GM12878 (cell line): ENCODE data around the gene WNT5B. TPM values are rescaled to one million over a fixed set of nuclear protein-coding genes. Genes with fewer than 3 reads are reported as not detected.

Source experiments
- ATAC-seq: fragments of 200-7000 bp; cut with Tn5 transposase; 3 replicates; pipeline ENCODE4 v1.9.1; 2020; ENCODE audit warnings: mild to moderate bottlenecking, moderate library complexity
- BruUV-seq: library from RNA; stranded (reverse); fragments of 400-500 nt; replicated peaks from 2 replicates; lab custom pipeline; 2021; lab: Mats Ljungman, UMichigan
- CTCF ChIA-PET: fragments of 300-600 bp; sonication (Branson Sonifier 250); formaldehyde crosslinking; extraction: SDS; loops from one replicate; lab custom pipeline; 2021; ENCODE audit warnings: inconsistent platforms; lab: Yijun Ruan, JAX
- POLR2A ChIA-PET: fragments of 350-600 bp; formaldehyde crosslinking; extraction: SDS; loops from one replicate; lab custom pipeline; 2021; ENCODE audit warnings: inconsistent platforms; lab: Charles Lee
- RAD21 ChIA-PET: fragments of 300-600 bp; sonication (Branson Sonifier 250); formaldehyde crosslinking; loops from one replicate; lab custom pipeline; 2023; ENCODE audit warnings: antibody characterized with exemption; ENCODE audit not compliant: unreplicated experiment; lab: Charles Lee
- SMC1A ChIA-PET: fragments of 300-600 bp; sonication (Branson Sonifier 250); formaldehyde crosslinking; loops from one replicate; lab custom pipeline; 2023; ENCODE audit not compliant: unreplicated experiment, uncharacterized antibody; lab: Charles Lee
- DNase-seq: peaks from one replicate; pipeline ENCODE4 v3.0.0-alpha.2; 2011; ENCODE audit warnings: low read depth, low spot score
- FAIRE-seq: peaks from 3 replicates; lab custom pipeline; 2011; peaks lifted over from hg19 to GRCh38; lab: Jason Lieb, UNC
- H2AFZ ChIP-seq: 2 replicates; pipeline ENCODE4 v1.6.0; 2011; ENCODE audit warnings: low read depth, low read length, control low read depth; ENCODE audit not compliant: control insufficient read depth
- H3K27ac ChIP-seq: 2 replicates; pipeline ENCODE4 v1.5.1; 2011; ENCODE audit warnings: control low read depth; ENCODE audit not compliant: control insufficient read depth, insufficient read depth
- H3K27me3 ChIP-seq, 2 experiments: replicated peaks in 1 of 2; 2 replicates each; pipeline versions ENCODE4 v1.6.0 to v1.6.1; 2011; ENCODE audit warnings: low read length in 1 of 2; ENCODE audit not compliant: control insufficient read depth in 2 of 2, insufficient read depth in 2 of 2
- H3K36me3 ChIP-seq, 2 experiments: 2 replicates each; pipeline ENCODE4 v1.5.1; 2011; ENCODE audit warnings: low read length in 1 of 2; ENCODE audit not compliant: control insufficient read depth in 2 of 2, insufficient read depth in 2 of 2
- H3K4me1 ChIP-seq: 2 replicates; pipeline ENCODE4 v1.6.1; 2011; ENCODE audit warnings: mild to moderate bottlenecking, low read length, moderate library complexity, mixed read lengths; ENCODE audit not compliant: control insufficient read depth, insufficient read depth
- H3K4me2 ChIP-seq: 2 replicates; pipeline ENCODE4 v1.6.0; 2011; ENCODE audit warnings: control low read depth; ENCODE audit not compliant: control insufficient read depth, insufficient read depth
- H3K4me3 ChIP-seq: fragments of 200-600 bp; sonication (generic); 2 replicates; pipeline ENCODE4 v1.5.1; 2016
- H3K79me2 ChIP-seq: 2 replicates; pipeline ENCODE4 v1.6.0; 2011; ENCODE audit warnings: low read length; ENCODE audit not compliant: control insufficient read depth, insufficient read depth
- H3K9ac ChIP-seq: 2 replicates; pipeline ENCODE4 v1.8.0; 2011; ENCODE audit warnings: low read length, control low read depth, mixed read lengths; ENCODE audit not compliant: control insufficient read depth, insufficient read depth
- H3K9me3 ChIP-seq: replicated peaks from 3 replicates; pipeline ENCODE4 v1.5.1; 2011; ENCODE audit warnings: mild to moderate bottlenecking, low read length; ENCODE audit not compliant: control insufficient read depth, insufficient read depth
- H4K20me1 ChIP-seq: 2 replicates; pipeline ENCODE4 v1.6.0; 2011; ENCODE audit not compliant: control insufficient read depth, insufficient read depth
- PBX3 ChIP-seq: IDR thresholded peaks from 2 replicates; pipeline ENCODE4 v1.6.1; 2011; ENCODE audit warnings: mild to moderate bottlenecking, low read depth, low read length, moderate library complexity; ENCODE audit not compliant: insufficient replicate concordance
- TAF1 ChIP-seq: IDR thresholded peaks from 2 replicates; pipeline ENCODE4 v1.6.1; 2011; ENCODE audit warnings: mild to moderate bottlenecking, low read depth, low read length, borderline replicate concordance
- WGBS: methylation state at CpG from one replicate; pipeline ENCODE4 v1.1.6; 2016; ENCODE audit warnings: low lambda C conversion rate; ENCODE audit not compliant: insufficient replicate concordance, insufficient coverage; ENCODE audit errors: missing lambda C conversion rate; 5-methylcytosine and 5-hydroxymethylcytosine counted together
- in situ Hi-C: fragments of 300-500 bp; cut with MboI; formaldehyde crosslinking; loops from 9 replicates; pipeline ENCODE4 v1.14.3; 2018; ENCODE audit warnings: mixed read lengths
- intact Hi-C: fragments of 100-400 bp; cut with micrococcal nuclease; formaldehyde crosslinking; loops from one replicate; pipeline ENCODE4 v1.14.2; 2022; ENCODE audit not compliant: unreplicated experiment
- polyA plus RNA-seq, 11 experiments: library from polyadenylated mRNA; depleted of rRNA in 4 of 11; unstranded in 6 of 11; stranded (reverse) in 5 of 11; fragments of >200 nt; fragmentation: Nextera tagmentation in 4 of 11; fragmentation: Illumina TruSeq in 1 of 11; extraction: Ambion mirVana in 4 of 11; extraction: Trizol in 1 of 11; gene quantifications; 1 replicate in 1 of 11; 2 replicates in 10 of 11; pipeline versions ENCODE4 v1.2.1 to v1.2.3, GENCODE V29; 2011 to 2016; ENCODE audit warnings: inconsistent platforms in 2 of 11, missing spikeins in 2 of 11, low read depth in 1 of 11
- total RNA-seq, 4 experiments: library from RNA; depleted of rRNA in 3 of 4; stranded (reverse); fragments of >200 nt in 3 of 4; fragmentation: Illumina TruSeq in 1 of 4; extraction: Trizol in 1 of 4; gene quantifications; 2 replicates each; pipeline versions ENCODE4 v1.2.1 to v1.2.3, GENCODE V29; 2013 to 2021

Gene WNT5B
- total and polyA plus RNA-seq, 10 of the 15 experiments (the other 5 are each of a cell fraction or from before 2014, with no cell fraction given), result 0.45 to 18.3 (median 5.4) TPM

GRCh38 chr12:1657688-1658087, 28.7 kb downstream of the WNT5B start:
- POLR2A ChIA-PET, result no interaction called here
- in situ Hi-C loops (no loop called here), intact Hi-C loops (no loop called here)
- SMC1A ChIA-PET, result interaction anchor here (0.9 to 1.9 kb wide), 3 partner anchors 134 to 282 kb away, joined by 3 to 9 read pairs (median 5); no protein-coding TSS in a partner anchor
- Histone ChIP-seq H3K27ac (no peak overlapping the region), H4K20me1 (no peaks in the 10 kb centered on the region), H2AFZ (no peak overlapping the region), H3K4me3 (no peak overlapping the region), H3K27me3 (no peaks in the 10 kb centered on the region), H3K9ac (no peak overlapping the region), H3K9me3 (no peaks in the 10 kb centered on the region), H3K79me2 (no peaks in the 10 kb centered on the region), H3K4me1 (no peaks in the 10 kb centered on the region), H3K4me2 (no peak overlapping the region), H3K36me3 (no peaks in the 10 kb centered on the region)
- CTCF ChIA-PET, result interaction anchor here (0.6 to 20.1 kb wide), 5 partner anchors 23 to 545 kb away, joined by 4 to 434 read pairs (median 10); no protein-coding TSS in a partner anchor
- FAIRE-seq (no peak), ATAC-seq (no peak), DNase-seq (no peak)
- 82% methylated on average over 1 of the region's 1 CpG for WGBS
- no TSS peak for BruUV-seq
- RAD21 ChIA-PET, result interaction anchor here (13.4 kb wide), 1 partner anchor 133 kb away, joined by 234 read pairs; no protein-coding TSS in a partner anchor
- TF ChIP-seq PBX3 (no peak), TAF1 (no peak)
